ENCODE measurements around the gene WDR90.

WDR90 gene

GRCh38 chr16:660132-660458, 10.9 kb downstream of the WDR90 start (continued):
- TF ChIP-seq PRDM4 (tag by site-specific recombination; IDR thresholded peaks at IDR 0.05) (no peak), YY2 (tag by site-specific recombination; IDR thresholded peaks at IDR 0.05) (no peak)

- CTCF ChIA-PET: no interaction called here
- no peaks in the 10 kb centered on the region for H3K9me3 ChIP-seq (ENCODE audit: control insufficient read depth, insufficient read depth, low read depth, low read length)
- no peak overlapping the region for H3K27ac ChIP-seq (ENCODE audit: extremely low read depth, low read depth, low read length)
- H3K4me1 ChIP-seq (ENCODE audit: control insufficient read depth, insufficient read depth, low read length): peaks cover 3% of the 10 kb centered on the region; the same call in 1 of the 2 replicates
- no peak overlapping the region for H3K4me3 ChIP-seq (ENCODE audit: low read depth, low read length)
- H3K36me3 ChIP-seq (ENCODE audit: control insufficient read depth in 2 of 2, insufficient read depth in 1 of 2, low read length in 2 of 2): peaks cover 0 to 60% of the 10 kb centered on the region in 2 experiments; a peak in 2 of 3 replicates
- POLR2A ChIA-PET: interaction anchor here (0.9 kb wide), 1 partner anchor 11 kb away, joined by 4 read pairs; the partner anchor contains the start of gene WDR90
- 0 out of 2 replicates have a peak, but pooled peaks have one; percentile 53 for TF ChIP-seq EGR2 (tag by site-specific recombination; IDR thresholded peaks at IDR 0.05; ENCODE audit: low read depth)
- TF ChIP-seq PRDM10 (tag by site-specific recombination; IDR thresholded peaks at IDR 0.05): peak; percentile 46; the same call in 1 of the 2 replicates
- TF ChIP-seq KLF9 (tag by site-specific recombination; IDR thresholded peaks at IDR 0.05; ENCODE audit: low read depth): no peak
- peak; percentile 38; the same call in 1 of the 2 replicates for TF ChIP-seq KLF16 (tag by site-specific recombination; IDR thresholded peaks at IDR 0.05)
- peak; percentile 78 for TF ChIP-seq SCRT2 (tag by site-specific recombination; IDR thresholded peaks at IDR 0.05)
- TF ChIP-seq ZNF600 (tag by site-specific recombination; IDR thresholded peaks at IDR 0.05): peak; percentile 30
- peak; percentile 74; the same call in 1 of the 2 replicates for TF ChIP-seq ZSCAN30 (tag by site-specific recombination; IDR thresholded peaks at IDR 0.05)
- TF ChIP-seq SP3 (tag by site-specific recombination; IDR thresholded peaks at IDR 0.05): peak; percentile 80
- TF ChIP-seq OSR2 (tag by site-specific recombination; IDR thresholded peaks at IDR 0.05): peak; percentile 90
- peak; percentile 71 for TF ChIP-seq CTCF (tag by site-specific recombination; IDR thresholded peaks at IDR 0.05)
- 0 out of 2 replicates have a peak, but pooled peaks have one; percentile 16 for TF ChIP-seq ZNF610 (tag by site-specific recombination; IDR thresholded peaks at IDR 0.05; ENCODE audit: borderline replicate concordance)
- peak; percentile 37; the same call in 1 of the 2 replicates for TF ChIP-seq ZNF341 (tag by site-specific recombination; IDR thresholded peaks at IDR 0.05; ENCODE audit: low read depth)
- TF ChIP-seq ZNF280D (tag by site-specific recombination; IDR thresholded peaks at IDR 0.05): no peak
- peak; percentile 2; the same call in 1 of the 2 replicates for TF ChIP-seq ZBTB10 (tag by site-specific recombination; IDR thresholded peaks at IDR 0.05)
- TF ChIP-seq ZIC2 (tag by site-specific recombination; IDR thresholded peaks at IDR 0.05): peak; percentile 53; the same call in 1 of the 2 replicates
- TF ChIP-seq KLF8 (tag by site-specific recombination; IDR thresholded peaks at IDR 0.05): 0 out of 2 replicates have a peak, but pooled peaks have one; percentile 47
- TF ChIP-seq ZNF274 (IDR thresholded peaks at IDR 0.05; ENCODE audit: low read length): no peak
- TF ChIP-seq ZNF274 (tag by site-specific recombination; IDR thresholded peaks at IDR 0.05; ENCODE audit: borderline replicate concordance): no peak
- TF ChIP-seq ZNF2 (tag by site-specific recombination; IDR thresholded peaks at IDR 0.05): peak; percentile 67; the same call in 1 of the 2 replicates
These were observed 11.5 kb downstream of the WDR90 start for GRCh38 chr16:660459-661183.

All from HEK293 (cell line).